Activated CD8-positive, alpha-beta memory T cell treated with anti-CD3 and anti-CD28 coated beads, Interleukin-2, amount 50 U/mL, for 1 hour (primary cell): ENCODE measurements around the gene MOB1B.
A peak's percentile ranks its signal among the peaks of the same experiment; 100 is the strongest.
"Not testable (repeated sequence)": the region's sequence is repeated elsewhere in the genome, so short reads cannot be mapped to it uniquely, and the experiment has no call there.

Experiments used
- DNase-seq: peaks from one replicate; pipeline ENCODE4 v3.0.0-alpha.2; 2020; ENCODE audit errors: extremely low read depth

Gene MOB1B

GRCh38 chr4:70901984-70902576 lies at the start of gene MOB1B:
TSS of gene MOB1B (plus strand) at chr4:70902369. CDS start at chr4:70902537, 168 bp downstream.
- DNase-seq = peak; percentile 59

- no peak for DNase-seq
These were observed 46.7 kb upstream of the MOB1B start for GRCh38 chr4:70855464-70855863.

GRCh38 chr4:70858454-70858853 lies 43.7 kb upstream of the MOB1B start:
- no peak for DNase-seq

GRCh38 chr4:70859066-70859465 lies 43.1 kb upstream of the MOB1B start:
- DNase-seq = no peak

GRCh38 chr4:70863099-70863790 lies 38.9 kb upstream of the MOB1B start:
- no peak for DNase-seq

- DNase-seq = no peak
These were observed 33.4 kb upstream of the MOB1B start for GRCh38 chr4:70868778-70869177.

GRCh38 chr4:70873216-70873615 lies 29.0 kb upstream of the MOB1B start:
- DNase-seq = no peak

GRCh38 chr4:70874268-70875156 lies 27.7 kb upstream of the MOB1B start:
- DNase-seq = no peak

- DNase-seq = no peak
These were observed 24.6 kb upstream of the MOB1B start for GRCh38 chr4:70877556-70877955.

- DNase-seq = no peak
These were observed 21.4 kb upstream of the MOB1B start for GRCh38 chr4:70880739-70881138.

- DNase-seq = no peak
These were observed 17.0 kb upstream of the MOB1B start for GRCh38 chr4:70885174-70885573.

- no peak for DNase-seq
These were observed 9.9 kb upstream of the MOB1B start for GRCh38 chr4:70892086-70892769.

- DNase-seq = no peak
These were observed 8.4 kb upstream of the MOB1B start for GRCh38 chr4:70893790-70894189.

GRCh38 chr4:70895405-70895804 lies 6.8 kb upstream of the MOB1B start:
- no peak for DNase-seq

- no peak for DNase-seq
These were observed 6.2 kb upstream of the MOB1B start for GRCh38 chr4:70895811-70896491.

- not testable (repeated sequence) for DNase-seq
These were observed 3.6 kb upstream of the MOB1B start for GRCh38 chr4:70898581-70898980.

- no peak for DNase-seq
These were observed 574 bp upstream of the MOB1B start for GRCh38 chr4:70901607-70901983.

GRCh38 chr4:70902577-70903290 lies 565 bp downstream of the MOB1B start:
- no peak for DNase-seq

GRCh38 chr4:70903291-70903603 lies 1.1 kb downstream of the MOB1B start:
- no peak for DNase-seq

GRCh38 chr4:70908993-70909556 lies 6.9 kb downstream of the MOB1B start:
- no peak for DNase-seq

GRCh38 chr4:70914000-70914399 lies 11.8 kb downstream of the MOB1B start:
- no peak for DNase-seq
